ENCODE results near the gene PRPF18.

The PRPF18 gene

DNA sequence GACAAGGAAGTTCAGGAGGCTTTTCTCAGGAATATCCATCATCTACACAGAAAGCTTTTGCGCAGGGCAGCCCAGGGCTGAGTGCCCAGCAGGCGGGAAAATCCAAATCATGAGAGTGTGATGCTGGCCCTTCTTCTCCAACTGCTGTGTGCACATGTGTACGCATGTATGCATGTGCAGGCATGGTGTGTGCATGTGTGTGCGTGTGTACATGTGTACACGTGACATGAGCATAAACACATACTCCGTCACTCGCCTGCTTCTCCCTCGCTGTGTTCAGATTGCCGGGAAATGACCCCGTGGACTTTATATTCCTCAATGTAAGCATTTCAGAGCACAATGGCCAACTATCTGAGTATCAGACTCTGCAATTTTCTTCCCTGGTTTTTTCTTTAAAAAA, 85.1 kb downstream of the PRPF18 start:
- DNase-seq, result no peak

DNA sequence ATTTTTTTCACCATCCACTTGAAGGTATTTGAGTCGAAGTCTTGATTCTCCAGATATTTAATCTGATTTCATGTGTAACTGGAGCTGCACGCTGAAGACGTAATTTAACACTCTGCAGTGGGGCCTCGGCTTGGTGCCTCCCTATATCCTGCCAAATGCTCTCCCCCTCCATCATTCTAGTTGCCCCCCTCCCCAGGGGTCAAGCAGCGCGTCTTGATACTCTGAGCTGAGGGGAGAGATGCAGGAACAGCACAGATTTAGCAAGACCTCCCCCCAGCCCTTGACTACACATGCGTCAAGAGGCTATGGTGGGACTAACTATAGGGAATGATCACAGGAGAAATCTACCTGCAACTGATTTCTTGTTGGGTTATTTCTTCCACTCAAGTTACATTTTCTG, 85.8 kb downstream of the PRPF18 start:
- DNase-seq, result no peak

DNA sequence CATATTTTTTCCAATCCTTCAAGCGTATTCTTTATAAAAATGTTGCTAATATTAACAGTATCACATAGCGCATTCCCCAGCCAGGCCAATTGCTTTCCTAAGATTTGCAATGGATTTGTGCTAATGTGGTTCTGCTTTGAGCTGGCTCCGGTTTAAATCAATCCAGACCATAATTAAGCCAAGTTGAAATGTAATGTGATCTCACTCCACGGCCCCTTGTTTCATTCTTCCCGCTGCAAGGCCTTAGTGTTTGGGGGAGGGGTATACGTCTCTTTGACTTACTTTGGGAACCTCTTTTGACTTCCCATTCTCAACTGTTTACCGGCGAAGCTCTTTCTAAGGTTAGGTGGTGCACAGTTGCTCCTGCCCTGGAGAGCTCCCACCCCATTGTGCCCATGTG, 86.4 kb downstream of the PRPF18 start:
- no peak for DNase-seq

DNA sequence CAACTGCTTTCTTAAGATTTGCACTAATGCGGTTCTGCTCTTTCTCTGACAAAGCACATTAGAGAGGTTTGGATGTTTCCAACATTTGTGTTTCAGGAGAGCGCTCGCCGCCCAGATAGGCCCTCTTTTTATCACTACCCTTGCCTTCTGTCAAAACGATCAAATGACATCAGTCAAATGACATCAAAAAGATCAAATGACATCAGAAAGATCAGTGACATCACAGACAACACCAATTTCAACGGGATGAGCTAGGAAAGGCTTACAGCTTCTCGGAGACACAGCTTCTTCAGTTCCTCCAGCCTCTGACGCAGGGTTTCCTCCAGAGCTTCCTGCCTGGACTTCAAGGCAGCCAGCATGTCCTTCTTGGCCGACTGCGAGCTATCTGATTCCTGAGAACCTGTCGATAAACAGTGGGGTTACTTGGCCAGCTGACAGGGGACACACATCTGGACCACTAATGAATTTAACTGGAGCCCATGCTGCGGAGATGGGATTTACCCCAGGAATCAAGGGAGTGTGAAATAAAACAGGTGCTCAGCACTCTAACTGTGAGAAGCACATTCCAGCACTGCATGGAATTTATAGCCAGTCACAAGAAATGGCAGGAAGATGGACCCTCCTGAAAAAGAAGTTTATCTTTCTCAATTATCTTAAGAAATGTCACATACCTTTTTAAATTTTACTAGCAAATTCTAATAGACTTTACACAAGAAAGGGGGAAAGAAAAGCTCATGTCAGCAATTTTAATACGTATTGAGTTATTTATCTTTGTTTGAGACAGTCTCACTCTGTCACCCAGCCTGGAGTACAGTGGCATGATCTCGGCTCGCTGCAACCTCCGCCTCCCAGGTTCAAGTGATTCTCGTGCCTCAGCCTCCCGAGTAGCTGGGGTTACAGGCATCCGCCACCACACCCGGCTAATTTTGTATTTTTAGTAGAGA, 88.2 kb downstream of the PRPF18 start:
- DNase-seq, result no peak

DNA sequence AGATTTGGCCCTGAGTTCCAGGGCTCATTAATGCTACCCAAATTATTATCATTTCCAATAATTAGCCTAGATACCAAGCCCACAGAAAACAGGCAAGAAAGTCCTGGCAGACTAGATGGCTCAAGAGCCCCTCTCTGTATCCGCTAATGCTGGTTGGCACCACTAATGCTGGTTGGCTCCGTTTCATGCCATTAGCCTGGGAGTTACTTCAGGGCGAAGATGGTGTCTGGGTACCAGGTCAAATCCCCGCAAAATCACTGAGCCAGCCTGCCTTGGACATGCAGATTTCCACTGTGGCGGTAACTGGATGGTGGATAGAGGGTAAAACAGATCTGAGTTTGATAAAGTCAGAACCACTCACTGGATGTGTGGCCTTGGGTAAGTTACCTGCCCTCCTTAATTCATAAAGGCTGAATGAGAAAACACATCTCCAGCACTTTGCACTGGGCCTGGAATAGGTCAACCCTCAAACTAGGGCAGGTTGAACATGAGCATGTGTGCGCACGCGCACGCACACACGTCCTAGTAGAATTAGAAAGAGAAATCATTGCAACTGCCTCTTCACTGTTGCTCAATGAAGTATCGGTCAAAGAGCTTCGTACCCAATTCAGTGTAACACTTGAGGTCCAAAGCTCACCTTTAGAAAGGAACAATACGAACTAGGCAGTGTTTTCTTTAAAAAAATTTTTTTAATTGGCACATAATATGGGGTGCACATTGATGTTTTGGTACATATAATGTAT, 91.5 kb downstream of the PRPF18 start:
- DNase-seq, result no peak

Data from activated gamma-delta T cell treated with Interleukin-2 at 50 U/mL for 16 hours (primary cell).